NCI-H748 treated with DMSO at 0.1 percent for 48 hours (cell line): ENCODE data around the gene VPS4A.
A peak's percentile ranks its signal among the peaks of the same experiment; 100 is the strongest.
"Not testable (repeated sequence)": the region's sequence is repeated elsewhere in the genome, so short reads cannot be mapped to it uniquely, and the experiment has no call there.

Experiments used
- DNase-seq: peaks from one replicate; lab custom pipeline; 2025; lab: John Stamatoyannopoulos, UW

The VPS4A gene

DNA sequence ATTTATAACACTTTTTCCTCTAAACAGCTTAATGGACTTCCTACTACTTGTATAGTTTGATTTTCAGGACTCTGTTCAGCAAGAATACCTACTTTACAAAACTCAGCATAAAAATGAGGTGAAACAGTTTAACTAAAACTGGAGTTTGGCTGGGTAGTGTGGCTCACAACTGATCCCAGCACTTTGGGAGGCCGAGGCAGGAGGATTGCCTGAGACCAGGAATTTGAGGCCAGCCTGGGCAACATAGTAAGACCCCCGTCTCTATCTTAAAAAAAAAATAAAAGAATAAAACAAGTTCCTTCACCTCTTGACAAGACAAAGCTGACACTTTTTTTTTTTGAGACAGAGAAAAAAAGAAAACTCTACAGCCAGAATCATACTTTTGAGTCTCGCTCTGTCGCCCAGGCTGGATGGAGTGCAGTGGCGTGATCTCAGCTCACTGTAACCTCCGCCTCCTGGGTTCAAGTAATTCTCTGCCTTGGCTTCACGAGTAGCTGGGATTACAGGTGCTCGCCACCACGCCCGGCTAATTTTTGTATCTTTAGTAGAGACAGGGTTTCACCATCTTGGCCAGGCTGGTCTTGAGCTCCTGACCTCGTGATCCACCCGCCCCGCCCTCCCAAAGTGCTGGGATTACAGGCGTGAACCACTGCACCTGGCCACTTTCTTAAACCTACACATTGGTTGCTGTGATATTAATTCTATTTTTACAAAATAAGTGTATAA is 16.6 kb downstream of the VPS4A start:
- DNase-seq, result no peak

DNA sequence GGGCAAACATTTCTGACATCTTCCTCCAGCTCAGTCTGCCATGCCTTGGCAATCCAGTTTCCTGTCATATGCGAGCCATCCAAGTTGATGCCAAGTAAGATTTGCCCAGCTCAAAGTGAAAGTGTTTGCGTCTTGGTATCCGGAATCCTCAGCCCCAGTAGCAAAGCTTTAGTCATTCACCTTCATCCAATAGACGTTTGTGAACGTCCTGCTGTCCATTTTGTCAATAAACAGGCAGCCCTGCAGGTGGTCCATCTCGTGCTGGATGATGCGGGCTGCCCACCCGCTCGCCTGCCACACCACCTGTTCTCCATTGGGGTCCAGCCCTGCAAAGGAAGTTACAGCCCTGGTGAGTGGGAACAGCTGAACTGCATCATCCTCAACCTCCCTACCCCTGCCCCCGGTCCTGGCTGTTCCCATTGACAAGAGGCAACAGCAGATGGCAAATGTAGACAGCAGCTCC is 17.7 kb downstream of the VPS4A start:
- DNase-seq, result no peak

DNA sequence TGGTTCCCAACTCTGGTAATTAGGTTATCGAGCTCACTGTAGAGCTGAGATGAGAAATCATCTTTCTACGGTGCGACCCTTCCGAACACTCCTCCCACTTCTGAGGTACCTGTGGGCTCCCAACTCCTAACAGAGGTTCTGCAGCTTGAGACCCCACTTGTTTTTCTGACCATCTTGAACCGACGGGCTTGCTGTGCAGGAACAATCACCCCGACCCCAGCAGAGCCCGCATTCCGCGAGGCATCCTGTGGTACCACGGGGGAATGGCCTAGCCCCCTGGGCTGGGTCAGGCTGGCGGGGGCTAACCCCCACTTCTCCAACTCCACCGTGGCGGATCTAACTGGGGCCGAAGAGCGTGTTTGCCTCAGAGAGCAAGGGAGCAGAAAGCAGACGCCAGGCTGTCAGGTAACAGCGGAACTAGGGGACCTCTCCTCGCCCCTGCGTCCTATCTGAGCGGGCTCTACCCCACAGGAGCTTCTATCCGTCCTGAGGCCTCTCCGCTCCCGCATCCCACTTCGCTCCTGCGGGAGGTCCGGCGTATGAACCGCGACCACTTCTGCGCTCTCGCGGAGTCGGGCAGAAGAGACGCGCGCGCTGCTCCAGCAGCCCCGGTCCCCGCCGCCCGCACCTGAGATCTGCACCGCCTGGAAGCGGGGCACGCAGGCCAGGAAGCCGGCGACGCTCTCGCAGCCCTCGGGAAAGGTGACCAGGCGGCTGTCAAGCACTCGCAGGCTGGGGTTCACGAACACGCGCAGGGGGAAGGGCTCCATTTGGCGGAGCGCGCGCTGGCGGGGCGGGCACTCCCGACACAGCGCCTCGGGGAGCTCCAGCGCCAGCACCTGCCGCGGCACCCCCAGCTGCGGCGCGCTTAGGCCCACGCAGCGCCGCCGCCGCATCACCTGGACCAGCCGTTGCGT is 18.5 kb downstream of the VPS4A start:
- no peak for DNase-seq

DNA sequence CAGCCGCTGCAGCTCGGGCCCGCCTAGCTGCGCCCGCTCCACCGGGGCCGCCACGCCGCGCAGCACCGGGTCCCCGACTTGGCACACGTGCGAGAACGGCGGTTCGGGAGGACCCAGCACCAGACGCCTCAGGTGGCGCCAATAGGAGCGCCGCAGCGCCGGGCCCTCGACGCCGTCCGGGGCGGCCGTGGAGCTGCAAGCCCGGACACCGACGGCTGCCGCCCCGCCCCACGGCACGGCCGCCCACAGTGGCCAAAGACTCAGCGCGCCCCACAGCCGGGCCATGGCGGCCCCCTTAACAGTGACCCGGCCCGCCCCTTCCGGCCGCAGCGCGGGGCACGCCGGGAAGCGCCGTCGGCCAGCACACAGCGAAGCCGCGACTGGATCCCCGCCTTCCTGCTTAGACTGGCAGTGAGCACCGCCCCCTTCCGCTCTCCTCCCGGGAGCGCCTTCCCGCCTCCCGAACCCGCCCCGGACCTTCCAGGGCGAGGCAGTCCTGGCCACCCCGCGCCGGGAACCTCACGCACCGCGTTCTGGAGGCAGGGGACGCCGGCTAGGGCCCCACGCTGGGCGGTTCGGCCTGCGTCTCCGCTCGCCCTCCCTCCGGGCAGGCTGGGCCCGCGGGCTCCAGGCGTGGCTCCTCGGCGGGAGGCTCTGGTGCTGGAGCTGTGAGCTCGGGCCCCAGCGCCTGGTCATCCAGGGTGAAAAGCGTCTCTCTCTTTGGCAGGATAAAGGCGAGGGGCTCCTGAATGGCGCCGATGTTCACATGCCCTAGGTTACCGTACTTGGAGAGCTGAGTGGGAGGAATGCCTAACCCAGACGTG is 19.3 kb downstream of the VPS4A start, which contains the start of gene PDF:
PDF (minus strand) TSS at position 303 of the 824 bp plus-strand sequence; CDS start at position 285, 18 bp downstream.
- peak; percentile 83 for DNase-seq

DNA sequence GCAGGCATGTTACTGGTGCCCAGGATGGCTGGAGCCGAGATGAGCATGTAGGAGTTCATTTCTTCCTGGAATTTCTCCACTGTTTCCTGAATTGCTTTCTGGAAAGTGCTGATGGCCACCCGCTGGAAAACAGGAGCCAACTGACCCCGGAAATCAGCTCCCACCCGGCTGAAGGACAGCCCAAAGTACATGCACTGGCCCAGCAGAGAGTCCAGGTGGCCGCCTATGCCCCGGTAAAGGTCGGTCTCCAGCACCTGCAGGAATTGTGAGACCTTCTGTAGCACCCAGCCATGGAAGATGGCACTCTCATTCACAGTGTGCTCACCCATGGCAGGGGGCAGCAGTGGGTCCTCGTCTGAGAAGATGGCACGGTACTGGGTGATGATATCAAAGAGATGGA is 23.5 kb downstream of the VPS4A start:
- DNase-seq, result no peak

DNA sequence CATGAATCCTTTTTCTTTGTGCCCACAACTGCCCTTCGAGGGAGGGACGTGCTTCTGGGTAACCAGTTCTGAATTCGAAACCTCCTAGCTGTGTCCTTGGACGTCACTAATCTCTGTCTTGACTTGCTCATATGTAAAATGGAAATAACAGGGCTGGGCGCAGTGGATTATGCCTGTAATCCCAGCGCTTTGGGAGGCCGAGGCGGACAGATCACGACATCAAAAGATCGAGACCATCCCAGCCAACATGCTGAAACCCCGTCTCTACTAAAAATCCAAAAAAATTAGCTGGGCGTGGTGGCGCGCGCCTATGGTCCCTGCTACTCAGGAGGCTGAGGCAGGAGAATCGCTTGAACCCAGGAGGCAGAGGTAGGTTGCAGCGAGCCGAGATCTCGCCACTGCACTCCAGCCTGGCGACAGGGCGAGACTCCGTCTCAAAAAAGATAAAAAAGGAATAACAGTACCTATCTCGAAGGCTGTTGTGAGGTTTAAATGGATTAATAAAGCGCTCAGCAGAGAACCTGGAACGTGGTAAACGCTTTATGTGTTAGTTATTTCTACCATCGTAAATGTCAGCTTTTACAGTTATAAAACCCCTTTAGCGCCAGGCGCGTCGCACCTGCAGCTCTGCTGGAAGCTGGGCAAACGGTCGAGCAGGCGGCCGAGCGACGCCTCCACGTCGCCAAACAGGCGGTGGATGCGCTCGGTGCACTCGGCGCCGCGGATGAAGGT is 27.6 kb downstream of the VPS4A start:
- DNase-seq, result peak; percentile 31

DNA sequence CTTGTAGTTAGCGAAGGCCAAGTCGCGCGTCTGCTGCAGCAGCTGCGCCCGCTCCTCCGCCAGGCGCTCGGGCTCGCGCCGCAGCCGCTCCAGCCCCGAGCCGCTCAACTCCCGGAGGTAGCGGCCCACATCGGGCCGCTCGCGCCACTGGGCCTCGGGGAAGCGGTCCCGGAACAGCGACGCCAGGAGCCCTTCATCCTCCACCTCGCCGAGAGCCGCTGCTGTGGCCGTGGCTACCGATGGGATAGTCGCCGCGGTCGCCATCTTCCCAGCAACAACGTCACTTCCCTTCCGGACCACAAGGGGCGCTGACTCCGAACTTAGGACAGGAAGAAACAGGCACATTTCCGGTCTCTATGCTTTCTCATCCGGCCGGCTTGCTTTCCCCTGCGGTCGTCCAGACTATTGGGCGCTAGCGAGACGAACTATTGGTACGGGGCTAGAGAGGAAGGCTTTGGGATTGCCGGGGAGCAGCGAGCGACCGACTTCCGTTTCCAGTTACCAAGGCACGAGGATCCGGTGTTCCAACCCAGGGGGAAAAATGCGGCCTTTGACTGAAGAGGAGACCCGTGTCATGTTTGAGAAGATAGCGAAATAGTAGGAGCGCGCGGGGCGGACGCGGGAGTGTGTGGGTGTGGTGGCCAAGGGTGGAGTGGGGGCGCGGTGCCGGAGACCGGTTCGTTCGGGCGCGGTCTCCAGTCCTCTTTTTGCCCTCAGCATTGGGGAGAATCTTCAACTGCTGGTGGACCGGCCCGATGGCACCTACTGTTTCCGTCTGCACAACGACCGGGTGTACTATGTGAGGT is 28.3 kb downstream of the VPS4A start, which contains the start of the genes COG8 and NIP7:
COG8 (minus strand) TSS at position 276 of the 806 bp plus-strand sequence; CDS start at position 264, 12 bp downstream.
NIP7 (plus strand) TSS at position 484 of the 806 bp plus-strand sequence; CDS start at position 542, 58 bp downstream.
- peak; percentile 94 for DNase-seq

DNA sequence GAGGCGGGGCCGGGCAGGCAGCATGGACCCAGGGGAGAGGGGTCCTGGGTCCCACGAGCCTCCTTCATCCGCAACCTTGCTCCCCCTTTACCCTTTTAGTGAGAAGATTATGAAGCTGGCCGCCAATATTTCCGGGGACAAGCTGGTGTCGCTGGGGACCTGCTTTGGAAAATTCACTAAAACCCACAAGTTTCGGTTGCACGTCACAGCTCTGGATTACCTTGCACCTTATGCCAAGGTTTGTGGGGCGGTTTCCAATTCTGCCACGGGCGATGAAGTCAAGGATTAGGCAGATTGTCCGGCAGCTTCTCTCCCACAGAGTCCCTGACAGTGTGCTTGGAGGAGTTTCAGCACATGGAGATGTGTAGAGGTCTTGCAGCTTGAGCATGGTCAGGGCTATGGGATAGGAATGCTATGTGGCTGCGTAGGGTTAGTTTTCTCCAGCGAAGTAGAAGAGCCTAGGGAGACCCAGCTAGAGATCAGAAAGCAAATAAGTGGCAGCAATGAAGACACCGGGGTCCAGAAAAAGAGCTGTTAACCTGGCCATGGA is 29.0 kb downstream of the VPS4A start:
- no peak for DNase-seq

DNA sequence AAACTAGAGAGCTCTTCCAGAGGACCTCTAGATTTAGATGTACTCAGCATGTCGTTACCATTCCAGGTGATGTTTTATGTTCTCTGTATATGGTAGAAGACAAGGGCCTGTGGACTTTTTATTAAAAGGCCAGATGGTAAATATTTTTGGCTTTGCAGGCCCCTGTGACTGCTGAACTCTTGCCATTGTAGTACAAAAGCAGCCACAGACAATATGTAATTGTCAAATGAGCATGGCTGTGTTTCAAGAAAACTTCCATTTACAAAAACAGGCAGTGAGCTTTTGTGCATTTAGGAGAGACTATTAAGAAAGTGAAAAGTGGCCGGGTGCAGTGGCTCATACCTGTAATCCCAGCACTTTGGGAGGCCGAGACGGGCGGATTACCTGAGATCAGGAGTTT is 33.0 kb downstream of the VPS4A start:
- no peak for DNase-seq

DNA sequence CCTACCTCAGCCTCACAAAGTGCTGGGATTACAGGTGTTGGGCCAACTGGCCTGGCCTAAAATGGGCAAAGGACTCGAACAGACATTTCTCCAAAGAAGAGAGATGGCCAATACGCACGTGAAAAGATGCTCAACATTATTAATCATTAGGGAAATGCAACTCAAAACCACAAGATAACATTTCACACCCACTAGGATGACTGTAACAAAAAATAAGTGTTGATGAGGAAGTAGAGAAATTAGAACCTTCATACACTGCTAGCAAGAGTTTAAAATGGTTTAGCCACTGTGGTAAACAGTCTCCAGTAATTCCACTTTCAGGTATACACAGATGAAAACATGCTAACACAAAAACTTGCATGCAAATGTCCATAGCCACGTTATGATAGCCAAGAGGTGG is 34.8 kb downstream of the VPS4A start:
- DNase-seq, result no peak

DNA sequence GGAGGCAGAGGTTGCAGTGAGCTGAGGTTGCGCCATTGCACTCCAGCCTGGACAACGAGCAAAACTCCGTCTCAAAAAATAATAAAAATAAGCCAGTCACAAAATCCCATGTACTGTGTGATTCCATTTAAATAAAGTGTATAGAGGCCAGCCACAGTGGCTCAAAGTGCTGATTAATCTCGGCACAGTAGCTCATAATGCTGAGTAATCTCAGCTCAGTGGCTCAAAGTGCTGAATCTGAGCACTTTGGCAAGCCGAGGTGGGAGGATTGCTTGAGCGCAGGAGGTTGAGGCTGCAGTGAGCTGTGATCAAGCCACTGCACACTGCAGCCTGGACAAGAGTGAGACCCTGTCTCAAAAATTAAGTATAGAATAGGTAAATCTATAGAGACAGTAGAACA is 35.5 kb downstream of the VPS4A start:
- no peak for DNase-seq

DNA sequence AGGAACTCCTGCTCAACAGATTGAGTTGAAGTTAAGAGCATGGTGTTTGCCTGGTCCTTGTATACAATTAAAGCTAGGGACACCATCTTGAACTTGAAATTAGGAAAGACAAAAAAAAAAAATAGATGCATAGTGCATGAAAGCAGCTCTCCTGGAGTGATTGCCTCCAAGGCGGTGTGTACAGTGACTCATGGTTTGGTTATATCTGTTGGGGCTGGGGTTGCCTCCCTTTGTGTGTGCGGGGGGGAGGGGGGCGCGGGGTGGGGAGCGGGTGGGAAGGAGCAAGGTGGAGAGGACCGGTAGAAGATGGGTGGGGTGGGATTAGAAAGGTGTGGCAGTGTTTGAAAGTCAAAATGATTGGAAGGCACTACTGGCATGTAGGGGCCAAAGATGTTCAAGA is 37.1 kb downstream of the VPS4A start:
- DNase-seq, result no peak

DNA sequence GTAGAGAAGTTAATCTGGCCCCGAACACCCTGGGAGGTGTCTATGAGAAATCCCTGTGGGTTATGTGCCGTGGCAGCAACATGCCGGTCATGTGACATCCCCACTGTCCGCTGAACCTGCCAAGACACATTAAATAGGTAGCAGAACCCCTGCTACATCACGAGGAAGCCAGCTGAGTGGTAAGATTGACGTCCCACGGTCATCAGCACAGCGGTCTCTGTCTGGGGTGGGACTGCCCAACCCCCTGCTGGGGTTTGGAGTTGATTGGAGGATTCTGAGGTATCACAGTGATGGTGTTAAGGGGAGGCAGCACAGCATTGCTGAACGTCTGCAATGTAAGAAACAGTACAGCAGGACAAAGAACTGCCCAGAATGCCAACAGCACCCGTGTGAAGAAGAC is 38.4 kb downstream of the VPS4A start:
- DNase-seq, result no peak

DNA sequence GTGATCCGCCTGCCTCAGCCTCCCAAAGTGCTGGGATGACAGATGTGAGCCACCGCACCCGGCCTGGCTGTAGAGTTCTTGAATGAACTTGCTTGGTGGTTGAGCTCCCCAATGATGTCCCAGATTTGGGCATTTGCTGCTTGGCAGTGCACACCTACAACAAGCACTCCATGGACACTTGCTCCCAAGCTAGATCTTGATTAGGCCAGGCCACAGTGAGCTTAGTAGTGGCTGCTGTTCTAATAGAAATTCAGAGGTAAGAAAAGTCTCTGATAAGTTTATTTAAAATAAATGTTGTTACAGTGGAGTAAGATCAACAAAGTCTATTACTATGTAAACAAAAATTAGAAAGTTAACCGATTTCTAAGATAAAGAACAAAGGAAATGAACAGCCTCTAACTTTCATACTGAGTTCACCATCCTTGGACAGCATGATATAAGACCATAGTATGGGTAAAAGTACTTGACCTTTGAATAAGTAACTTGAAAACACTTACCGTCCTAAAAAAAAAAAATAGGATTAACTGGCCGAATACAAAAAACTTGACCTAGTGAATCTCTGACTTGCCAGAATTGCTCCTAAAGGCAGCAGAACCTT is 39.5 kb downstream of the VPS4A start:
- no peak for DNase-seq

DNA sequence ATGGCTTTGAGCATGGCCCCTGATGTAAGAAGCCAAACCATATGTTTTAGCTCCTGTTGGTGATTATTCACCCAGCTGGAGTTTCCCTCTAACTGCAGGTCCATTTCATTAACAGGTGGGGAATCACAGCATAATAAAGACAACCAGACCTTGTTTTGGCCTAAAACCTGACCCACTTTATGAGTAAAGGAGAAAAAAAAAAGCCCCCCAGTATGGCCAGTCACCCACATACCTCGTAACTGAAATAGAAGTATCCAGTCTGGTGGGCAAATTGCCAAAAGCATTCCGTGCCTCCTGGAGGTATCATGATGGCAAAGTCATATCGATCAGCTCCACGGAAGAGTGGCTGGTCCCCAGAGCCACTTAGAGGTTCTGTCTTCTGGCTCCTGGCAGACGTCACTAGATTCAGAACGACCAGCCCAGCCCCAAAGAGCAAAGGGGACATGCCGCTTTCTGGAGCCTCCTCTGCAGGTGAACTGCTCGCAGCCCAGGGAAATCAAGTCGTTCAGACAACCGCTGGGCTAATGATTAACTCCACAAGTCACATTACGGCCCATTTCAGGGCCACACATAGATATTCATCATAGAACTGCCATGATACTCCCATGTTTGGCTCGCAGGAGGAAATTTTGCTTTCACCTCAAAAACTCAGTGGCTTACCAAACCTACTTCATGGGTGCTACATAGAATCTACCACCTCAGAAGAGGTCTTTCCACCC is 40.3 kb downstream of the VPS4A start, which contains the start of gene TMED6:
TMED6 (minus strand) TSS at position 478 of the 719 bp plus-strand sequence; CDS start at position 445, 33 bp downstream.
- DNase-seq, result no peak

DNA sequence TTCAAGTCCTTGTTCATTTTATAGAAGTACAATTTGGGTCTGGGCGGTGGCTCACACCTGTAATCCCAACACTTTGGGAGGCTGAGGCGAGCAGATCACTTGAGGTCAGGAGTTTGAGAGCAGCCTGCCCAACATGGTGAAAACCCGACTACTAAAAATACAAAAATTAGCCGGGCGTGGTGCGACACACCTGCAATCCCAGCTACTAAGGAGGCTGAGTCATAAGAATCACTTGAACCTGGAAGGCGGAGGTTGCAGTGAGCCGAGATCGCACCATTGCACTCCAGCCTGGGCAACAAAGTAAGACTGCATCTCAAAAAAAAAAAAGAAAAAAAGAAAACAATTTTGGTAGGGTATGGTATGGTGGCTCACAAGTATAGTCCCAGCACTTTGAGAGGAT is 48.9 kb downstream of the VPS4A start:
- not testable (repeated sequence) for DNase-seq

DNA sequence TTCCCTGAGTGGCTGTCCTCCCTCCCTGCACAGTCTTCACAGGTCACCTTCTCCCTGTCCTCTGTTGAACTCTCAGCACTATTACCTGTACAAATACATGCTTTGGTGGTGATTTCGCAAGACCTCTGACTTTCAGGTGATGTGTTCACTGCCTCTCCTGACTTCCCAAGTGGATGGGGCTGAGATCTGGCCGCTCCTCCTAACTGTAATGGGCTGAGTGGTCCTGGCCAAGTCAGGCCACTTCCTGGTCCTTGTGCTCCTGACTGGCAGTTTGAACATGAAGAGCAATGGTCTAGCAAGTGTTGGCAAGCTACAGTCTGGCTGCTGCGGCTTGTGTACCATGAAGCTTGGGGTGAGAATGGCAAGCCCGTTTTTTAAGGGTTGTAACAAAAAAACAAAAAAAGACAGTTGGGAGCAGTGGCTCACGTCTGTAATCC is 52.1 kb downstream of the VPS4A start:
- DNase-seq, result no peak

DNA sequence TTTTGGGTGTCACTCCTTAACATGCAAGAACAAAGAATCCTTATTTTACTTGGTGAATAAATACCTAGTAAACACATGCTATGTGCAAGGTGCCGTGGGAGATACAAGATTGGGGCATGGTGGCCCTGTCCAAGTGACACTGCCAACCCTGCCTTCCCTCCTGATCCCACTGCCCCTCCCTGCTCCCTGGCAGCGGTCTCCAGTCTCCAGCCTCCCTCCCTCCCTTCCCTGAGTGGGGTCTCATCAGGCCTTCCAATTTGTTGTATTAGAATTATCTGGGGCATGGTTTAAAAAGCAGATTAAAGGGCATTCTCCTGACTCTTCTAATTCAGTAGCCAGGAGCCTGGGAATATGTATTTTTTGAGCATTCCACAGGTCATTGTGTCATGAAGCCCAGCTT is 52.9 kb downstream of the VPS4A start:
- DNase-seq, result no peak

DNA sequence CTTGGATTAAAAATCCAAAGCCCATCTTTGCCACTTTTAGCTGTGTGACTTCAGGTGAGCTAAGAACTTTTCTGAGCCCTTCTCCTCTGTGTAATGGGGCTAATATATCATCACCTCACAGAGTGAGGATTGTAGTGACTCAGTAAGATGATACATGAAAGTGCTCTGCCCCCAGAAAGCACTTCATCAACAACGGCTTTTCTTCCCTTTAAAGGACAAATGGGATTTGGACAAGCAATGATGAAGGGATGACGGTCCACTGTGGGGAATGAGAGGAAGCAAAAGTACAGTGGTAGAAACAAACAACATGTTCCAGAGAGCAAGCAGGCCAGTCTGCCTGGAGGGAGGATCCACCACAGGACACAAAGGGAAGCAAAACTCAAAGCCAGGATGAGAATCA is 54.8 kb downstream of the VPS4A start:
- DNase-seq, result no peak
